ENCODE results near the gene SPATA19.

The SPATA19 gene

GRCh38 chr11:133889893-133890292 is 44.6 kb upstream of the SPATA19 start:
- TF ChIP-seq MAX (IDR thresholded peaks at IDR 0.05; ENCODE audit: low read depth, low read length), result no peak
- no peak for TF ChIP-seq CTCF (IDR thresholded peaks at IDR 0.05; ENCODE audit: low read depth, low read length)
- no peak for TF ChIP-seq POLR2A (IDR thresholded peaks at IDR 0.05; ENCODE audit: extremely low read depth, insufficient read length)
- TF ChIP-seq MYC (IDR thresholded peaks at IDR 0.05; ENCODE audit: low read depth, low read length), result no peak
- no peak for DNase-seq (ENCODE audit: low read depth)
- no peak overlapping the region for H3K4me3 ChIP-seq (ENCODE audit: low read depth, low read length)

GRCh38 chr11:133889188-133889587 is 43.9 kb upstream of the SPATA19 start:
- H3K4me3 ChIP-seq (ENCODE audit: low read depth, low read length), result no peak overlapping the region
- no peak for TF ChIP-seq CTCF (IDR thresholded peaks at IDR 0.05; ENCODE audit: low read depth, low read length)
- no peak for TF ChIP-seq POLR2A (IDR thresholded peaks at IDR 0.05; ENCODE audit: extremely low read depth, insufficient read length)
- TF ChIP-seq MYC (IDR thresholded peaks at IDR 0.05; ENCODE audit: low read depth, low read length), result no peak
- 0 out of 2 replicates have a peak, but pooled peaks have one; percentile 12 for TF ChIP-seq MAX (IDR thresholded peaks at IDR 0.05; ENCODE audit: low read depth, low read length)
- no peak for DNase-seq (ENCODE audit: low read depth)

- H3K4me3 ChIP-seq (ENCODE audit: low read depth, low read length), result no peak overlapping the region
- TF ChIP-seq CTCF (IDR thresholded peaks at IDR 0.05; ENCODE audit: low read depth, low read length) (no peak), MAX (IDR thresholded peaks at IDR 0.05; ENCODE audit: low read depth, low read length) (no peak), MYC (IDR thresholded peaks at IDR 0.05; ENCODE audit: low read depth, low read length) (no peak), POLR2A (IDR thresholded peaks at IDR 0.05; ENCODE audit: extremely low read depth, insufficient read length) (no peak)
- DNase-seq (ENCODE audit: low read depth), result no peak
These were observed 42.5 kb upstream of the SPATA19 start for GRCh38 chr11:133887692-133888332.

GRCh38 chr11:133886029-133886428 is 40.7 kb upstream of the SPATA19 start:
- DNase-seq (ENCODE audit: low read depth), result no peak
- no peak overlapping the region for H3K4me3 ChIP-seq (ENCODE audit: low read depth, low read length)
- no peak for TF ChIP-seq POLR2A (IDR thresholded peaks at IDR 0.05; ENCODE audit: extremely low read depth, insufficient read length)
- TF ChIP-seq MAX (IDR thresholded peaks at IDR 0.05; ENCODE audit: low read depth, low read length), result no peak
- no peak for TF ChIP-seq MYC (IDR thresholded peaks at IDR 0.05; ENCODE audit: low read depth, low read length)
- TF ChIP-seq CTCF (IDR thresholded peaks at IDR 0.05; ENCODE audit: low read depth, low read length), result no peak

GRCh38 chr11:133872160-133872559 is 26.8 kb upstream of the SPATA19 start:
- H3K4me3 ChIP-seq (ENCODE audit: low read depth, low read length), result no peak overlapping the region
- no peak for TF ChIP-seq MAX (IDR thresholded peaks at IDR 0.05; ENCODE audit: low read depth, low read length)
- no peak for TF ChIP-seq CTCF (IDR thresholded peaks at IDR 0.05; ENCODE audit: low read depth, low read length)
- TF ChIP-seq POLR2A (IDR thresholded peaks at IDR 0.05; ENCODE audit: extremely low read depth, insufficient read length), result no peak
- no peak for TF ChIP-seq MYC (IDR thresholded peaks at IDR 0.05; ENCODE audit: low read depth, low read length)
- DNase-seq (ENCODE audit: low read depth), result no peak

All from NB4 (cell line).